ENCODE results near the gene PDZD2.
"Not testable (repeated sequence)": the region's sequence is repeated elsewhere in the genome, so short reads cannot be mapped to it uniquely, and the experiment has no call there.

The PDZD2 gene

DNA sequence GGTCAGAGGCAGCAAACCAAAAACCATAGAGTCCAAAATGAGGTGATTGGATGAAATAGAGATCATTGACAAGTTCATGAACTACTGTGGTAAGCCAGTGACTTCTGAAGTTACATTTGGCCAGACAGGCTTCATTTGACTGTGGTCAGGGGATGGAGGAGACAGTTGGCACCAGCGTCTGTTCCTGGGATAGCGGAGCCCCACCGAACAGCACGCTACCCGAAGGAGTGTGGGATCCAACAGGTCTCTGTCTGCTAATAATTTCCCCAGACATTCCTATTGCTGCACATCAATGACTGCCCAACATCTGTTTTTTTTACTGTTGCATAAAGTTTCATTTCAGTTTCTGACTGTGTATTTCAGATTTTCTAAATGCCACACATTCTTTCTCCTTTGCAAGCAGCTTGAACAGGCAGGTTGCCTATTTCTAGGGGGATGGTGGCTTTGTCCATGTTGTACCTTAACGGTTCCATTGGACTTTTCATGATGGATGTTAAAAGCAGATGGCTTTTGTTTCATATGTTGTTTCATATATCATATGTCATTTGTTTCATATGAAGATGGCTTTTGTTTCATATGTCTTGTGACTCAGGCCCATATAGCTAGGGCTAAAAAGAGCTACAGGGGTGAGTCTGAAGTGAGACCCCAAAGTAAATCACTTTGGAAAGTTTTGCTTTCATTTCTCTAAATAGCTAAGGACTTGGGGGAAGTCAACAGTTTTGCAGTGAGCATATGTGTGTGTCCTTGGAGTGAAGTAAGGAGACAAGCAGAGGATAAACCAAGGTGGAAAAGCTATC lies 354.4 kb downstream of the PDZD2 start:
- FAIRE-seq: peak; percentile 91
- peak; percentile 80 for DNase-seq (ENCODE audit: insufficient read length, low spot score)

GRCh38 chr5:31995006-31995405 lies 356.1 kb downstream of the PDZD2 start:
- FAIRE-seq (no peak), DNase-seq (ENCODE audit: insufficient read length, low spot score) (no peak)

- no peak for DNase-seq (ENCODE audit: insufficient read length, low spot score)
- peak; percentile 57 for FAIRE-seq
Observed at GRCh38 chr5:31995714-31996113, 356.8 kb downstream of the PDZD2 start.

DNA sequence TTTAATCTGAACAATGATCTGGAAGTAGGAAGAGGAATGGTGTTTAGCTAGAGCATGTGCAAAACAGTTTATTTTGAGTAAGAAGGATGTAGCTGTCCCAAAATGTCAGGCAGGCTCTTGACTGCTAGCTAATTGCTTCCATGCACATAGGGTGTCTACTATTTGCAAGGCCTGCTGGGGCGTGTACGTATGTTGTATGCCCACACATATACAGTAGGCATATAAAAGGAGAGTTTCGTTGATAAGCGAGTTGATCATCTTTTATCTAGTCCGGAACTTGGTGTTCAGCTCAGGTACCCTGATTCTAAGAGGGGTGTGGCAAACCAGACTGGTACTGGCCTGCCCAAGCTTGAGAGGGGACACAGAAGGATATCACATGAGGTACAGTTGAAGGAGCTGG lies 358.0 kb downstream of the PDZD2 start:
- DNase-seq (ENCODE audit: insufficient read length, low spot score) (no peak), FAIRE-seq (no peak)

DNA sequence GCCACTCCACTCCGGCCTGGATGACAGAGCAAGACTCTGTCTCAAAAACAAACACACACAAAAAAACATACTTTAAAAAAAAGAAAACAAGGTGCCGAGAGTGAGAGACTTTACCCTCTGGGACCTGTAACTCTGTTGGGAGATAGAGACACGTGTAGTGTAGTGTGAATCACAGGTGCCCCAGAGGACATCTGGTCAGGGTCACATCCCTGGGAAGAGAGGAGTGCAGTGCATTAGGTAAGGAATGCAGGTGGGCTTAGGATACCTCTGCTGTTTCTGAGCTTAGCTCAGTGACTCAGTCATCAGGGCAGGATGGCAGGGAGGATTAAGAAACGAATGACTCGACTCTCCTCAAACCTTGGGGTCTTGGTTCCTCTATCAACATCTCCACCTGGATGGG lies 360.5 kb downstream of the PDZD2 start:
- no peak for DNase-seq (ENCODE audit: insufficient read length, low spot score)
- no peak for FAIRE-seq

GRCh38 chr5:32000731-32001130 lies 361.8 kb downstream of the PDZD2 start:
- DNase-seq (ENCODE audit: insufficient read length, low spot score): no peak

DNA sequence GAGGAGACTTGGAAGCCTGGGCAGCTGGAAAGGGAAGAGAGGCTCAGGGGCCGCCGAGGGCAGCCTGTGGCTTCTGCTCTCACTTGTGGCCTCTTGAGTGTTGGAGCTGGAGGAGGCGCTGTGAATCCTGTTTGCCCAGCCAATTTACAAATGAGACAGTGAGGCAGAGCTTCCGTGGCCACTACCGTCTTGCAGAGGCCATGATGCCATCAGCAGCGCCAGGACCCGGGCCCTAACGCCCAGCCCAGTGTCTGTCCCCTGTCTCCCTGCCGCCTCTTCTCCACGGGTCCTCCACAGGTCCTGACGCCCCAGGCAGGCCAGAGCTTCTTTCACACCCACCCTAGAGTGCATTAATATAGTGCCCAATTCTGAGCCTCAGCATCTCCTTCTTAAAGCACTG lies 362.4 kb downstream of the PDZD2 start:
- DNase-seq (ENCODE audit: insufficient read length, low spot score): no peak
- FAIRE-seq: no peak

More at GRCh38 chr5:32000731-32001130, 361.8 kb downstream of the PDZD2 start:
- FAIRE-seq: no peak

- FAIRE-seq (no peak), DNase-seq (ENCODE audit: insufficient read length, low spot score) (no peak)
Observed at GRCh38 chr5:32001707-32002106, 362.8 kb downstream of the PDZD2 start.

GRCh38 chr5:32002755-32003154 lies 363.8 kb downstream of the PDZD2 start:
- DNase-seq (ENCODE audit: insufficient read length, low spot score): no peak
- FAIRE-seq: peak; percentile 100

DNA sequence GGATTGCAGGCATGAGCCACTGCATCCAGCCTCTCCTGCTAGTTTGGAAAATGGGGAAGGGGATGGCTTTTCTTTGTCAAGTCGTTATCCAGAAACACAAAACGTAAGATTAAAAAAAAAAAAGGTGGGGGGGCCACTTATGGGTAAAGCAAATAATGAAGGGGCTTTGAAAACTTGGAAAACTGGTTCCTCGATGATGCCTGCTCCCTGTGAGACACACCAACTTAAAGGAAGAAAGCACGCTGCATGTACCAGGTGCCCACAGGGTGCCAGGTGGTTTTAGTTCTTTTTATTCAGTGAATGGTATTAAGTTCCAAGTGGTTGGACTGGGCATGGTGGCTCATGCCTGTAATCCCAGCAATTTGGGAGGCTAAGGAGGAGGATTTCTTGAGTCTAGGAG lies 365.1 kb downstream of the PDZD2 start:
- no peak for DNase-seq (ENCODE audit: insufficient read length, low spot score)
- no peak for FAIRE-seq

- FAIRE-seq (no peak), DNase-seq (ENCODE audit: insufficient read length, low spot score) (no peak)
Observed at GRCh38 chr5:32004404-32004803, 365.5 kb downstream of the PDZD2 start.

DNA sequence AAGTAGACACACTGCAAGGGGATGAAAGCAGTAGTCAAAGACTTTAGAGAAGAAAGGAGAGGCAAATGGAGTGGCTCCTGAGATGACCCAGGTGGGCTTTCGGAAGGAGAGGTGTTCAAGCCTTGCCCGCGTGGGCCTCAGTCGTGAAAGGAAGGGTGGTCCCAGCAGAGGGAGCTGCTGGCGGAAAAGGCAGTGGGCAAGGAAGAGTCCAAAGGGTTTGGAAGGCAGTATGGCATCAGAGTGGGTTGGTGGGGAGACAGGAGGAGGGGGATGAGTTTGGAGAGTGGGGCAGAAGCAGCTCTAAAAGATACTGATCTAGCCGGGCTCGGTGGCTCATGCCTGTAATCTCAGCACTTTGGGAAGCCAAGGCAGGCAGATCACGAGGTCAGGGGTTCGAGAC lies 369.8 kb downstream of the PDZD2 start:
- no peak for FAIRE-seq
- no peak for DNase-seq (ENCODE audit: insufficient read length, low spot score)

- DNase-seq (ENCODE audit: insufficient read length, low spot score): no peak
- peak; percentile 16 for FAIRE-seq
Observed at GRCh38 chr5:32013658-32014057, 374.7 kb downstream of the PDZD2 start.

GRCh38 chr5:32014096-32014745 lies 375.3 kb downstream of the PDZD2 start:
- DNase-seq (ENCODE audit: insufficient read length, low spot score) (no peak), FAIRE-seq (no peak)

DNA sequence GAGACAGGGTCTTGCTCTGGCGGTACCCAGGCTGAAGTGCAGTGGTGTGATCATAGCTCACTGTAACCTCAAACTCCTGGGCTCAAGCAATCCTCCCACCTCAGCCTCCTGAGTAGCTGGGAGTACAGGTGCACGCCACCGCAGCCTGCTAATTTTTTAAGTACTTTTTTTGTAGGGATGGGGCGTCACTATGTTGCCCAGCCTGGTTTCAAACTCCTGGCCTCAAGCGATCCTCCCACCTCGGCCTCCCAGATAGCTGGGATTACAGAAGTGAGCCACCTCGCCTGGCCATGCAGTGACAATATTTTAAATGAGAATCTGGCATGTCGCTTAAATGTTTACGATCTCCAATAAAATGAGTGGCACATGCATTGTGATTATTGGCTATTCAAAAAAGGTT lies 376.3 kb downstream of the PDZD2 start:
- FAIRE-seq; DNase-seq (ENCODE audit: insufficient read length, low spot score): not testable (repeated sequence)

DNA sequence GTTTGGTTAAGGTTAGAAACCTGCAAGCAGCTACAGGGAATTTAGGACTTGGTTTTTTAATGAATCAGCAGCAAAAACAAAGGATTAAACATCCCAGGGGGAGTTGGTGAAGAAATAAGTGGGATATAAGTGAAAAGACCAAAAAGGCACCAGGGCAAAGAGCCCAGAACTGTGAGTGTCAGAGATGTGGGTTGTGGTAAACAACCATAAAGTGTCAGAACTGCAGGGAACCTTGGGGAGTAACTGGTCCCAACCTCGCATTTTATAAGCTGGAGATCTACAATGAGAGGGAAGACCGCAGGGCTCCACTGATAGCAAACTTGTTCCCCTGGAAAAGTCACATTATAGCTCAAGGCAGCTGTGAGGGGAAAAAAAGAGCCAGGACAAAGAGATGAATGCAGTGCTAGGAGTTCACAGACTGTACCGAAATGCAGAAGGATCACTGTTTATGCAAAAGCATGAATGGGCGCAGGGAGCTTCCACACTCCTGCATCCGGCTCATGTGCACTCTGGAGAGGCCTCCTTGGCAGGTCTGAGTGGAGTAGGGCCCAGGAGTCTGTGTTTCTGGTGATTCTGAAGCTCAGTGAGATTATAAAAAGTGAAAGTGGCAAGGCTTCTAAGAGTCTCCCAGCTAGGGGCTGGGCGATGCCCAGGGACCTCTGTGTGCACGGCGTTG lies 378.9 kb downstream of the PDZD2 start:
- FAIRE-seq: no peak
- no peak for DNase-seq (ENCODE audit: insufficient read length, low spot score)

GRCh38 chr5:32018476-32019436 lies 379.8 kb downstream of the PDZD2 start:
- no peak for DNase-seq (ENCODE audit: insufficient read length, low spot score)
- no peak for FAIRE-seq

DNA sequence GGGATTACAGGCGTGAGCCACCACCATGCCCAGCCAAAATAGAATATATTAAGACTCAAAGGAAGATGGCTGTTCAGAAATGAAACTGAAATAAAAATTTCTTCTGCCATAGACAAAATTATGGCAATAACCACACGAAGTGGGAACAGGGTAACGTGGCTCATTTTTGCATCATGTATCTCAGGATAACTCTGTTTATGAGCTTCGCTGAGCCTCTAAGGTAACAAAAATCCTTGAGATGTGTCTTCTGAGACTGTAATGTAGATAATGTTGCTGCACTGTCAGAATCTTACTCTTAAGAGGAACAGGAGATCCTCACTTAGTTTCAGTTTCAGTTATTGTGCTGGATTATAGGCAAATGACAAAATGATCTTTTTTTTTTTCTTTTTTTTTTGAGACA lies 381.3 kb downstream of the PDZD2 start:
- DNase-seq (ENCODE audit: insufficient read length, low spot score) (no peak), FAIRE-seq (no peak)

DNA sequence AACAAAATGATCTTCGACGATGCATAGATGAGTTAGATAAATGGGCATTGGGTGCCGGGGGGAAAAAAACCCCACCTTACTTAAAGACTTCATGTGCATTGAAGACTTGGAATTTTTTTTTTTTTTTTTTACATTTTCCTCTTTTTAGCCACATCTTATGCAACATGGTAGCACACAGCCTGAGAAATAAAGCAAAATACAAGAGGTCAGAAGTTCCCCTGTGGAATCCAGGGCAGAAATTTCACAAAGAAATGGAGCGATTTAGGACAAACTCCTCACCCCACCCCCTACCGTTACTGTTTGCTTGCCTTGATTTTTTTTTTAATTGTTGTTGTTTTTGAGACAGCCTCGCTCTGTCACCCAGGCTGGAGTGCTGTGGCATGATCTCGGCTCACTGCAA lies 382.0 kb downstream of the PDZD2 start:
- FAIRE-seq: no peak

DNA sequence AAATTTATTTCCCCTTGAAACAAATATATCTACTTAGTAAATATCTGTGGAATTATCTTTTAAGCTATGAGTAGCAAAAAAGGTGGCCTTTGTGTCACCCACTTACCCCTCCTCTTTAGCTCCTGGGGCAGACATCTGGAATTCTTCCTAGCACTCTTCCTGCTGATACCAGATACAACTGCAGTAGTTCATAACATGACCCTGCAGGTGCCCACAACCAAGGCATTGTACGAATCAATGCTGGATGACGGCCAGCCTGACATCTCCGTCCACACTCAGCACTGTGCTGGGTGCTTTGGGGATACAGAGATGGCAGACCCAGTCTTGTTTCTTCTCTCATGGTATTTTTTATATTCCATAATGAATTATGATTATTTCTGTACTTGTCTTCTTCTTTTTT lies 382.8 kb downstream of the PDZD2 start:
- DNase-seq (ENCODE audit: insufficient read length, low spot score) (no peak), FAIRE-seq (no peak)

More for the DNA sequence above, 382.0 kb downstream of the PDZD2 start:
- no peak for DNase-seq (ENCODE audit: insufficient read length, low spot score)

GRCh38 chr5:32022638-32023037 lies 383.7 kb downstream of the PDZD2 start:
- DNase-seq (ENCODE audit: insufficient read length, low spot score) (no peak), FAIRE-seq (no peak)
